Esophagus muscularis mucosa (tissue), 4 donors: ENCODE results near the gene GNAZ. TPM values are rescaled to one million over a fixed set of nuclear protein-coding genes. Genes with fewer than 3 reads are reported as not detected.

Source experiments
- DNase-seq: peaks from one replicate; pipeline ENCODE4 v3.0.0-alpha.2; 2017; ENCODE audit errors: extremely low spot score
- H3K27ac ChIP-seq, 4 donors: fragments of 200-600 bp; sonication (generic); replicated peaks in 1 of 4; 1 replicate in 3 of 4; 2 replicates in 1 of 4; pipeline ENCODE4 v1.5.1; 2016 to 2019; ENCODE audit warnings: mild to moderate bottlenecking in 1 of 4
- H3K27me3 ChIP-seq, 4 donors: fragments of 200-600 bp; sonication (generic); one replicate each; pipeline versions ENCODE4 v1.5.1 to v1.6.0; 2016 to 2019
- H3K36me3 ChIP-seq, 4 donors: fragments of 200-600 bp; sonication (generic); one replicate each; pipeline ENCODE4 v1.5.1; 2016 to 2019
- H3K4me1 ChIP-seq, 4 donors: fragments of 200-600 bp; sonication (generic); one replicate each; pipeline ENCODE4 v1.5.1; 2016 to 2019
- H3K4me3 ChIP-seq, 4 donors: fragments of 200-600 bp; sonication (generic); 1 replicate in 2 of 4; 2 replicates in 2 of 4; pipeline ENCODE4 v1.5.1; 2016 to 2019; ENCODE audit warnings: mild to moderate bottlenecking in 4 of 4, moderate library complexity in 1 of 4
- H3K9me3 ChIP-seq, 4 donors: fragments of 200-600 bp; sonication (generic); 1 replicate in 3 of 4; 2 replicates in 1 of 4; pipeline ENCODE4 v1.5.1; 2016 to 2019
- CTCF ChIP-seq, 3 experiments: fragments of 200-600 bp in 2 of 3; fragments of 450-650 bp in 1 of 3; sonication (generic) in 2 of 3; IDR thresholded peaks; one replicate each; pipeline ENCODE4 v1.5.1; 2017 to 2019; ENCODE audit warnings: antibody characterized with exemption in 3 of 3, mild to moderate bottlenecking in 2 of 3, moderate library complexity in 1 of 3
- EP300 ChIP-seq: sonication (generic); formaldehyde crosslinking; IDR thresholded peaks from one replicate; pipeline ENCODE4 v1.6.1; 2017; ENCODE audit warnings: antibody characterized with exemption
- POLR2A ChIP-seq: fragments of 450-650 bp; IDR thresholded peaks from one replicate; pipeline ENCODE4 v1.6.1; 2017; ENCODE audit warnings: antibody characterized with exemption, moderate library complexity, mild to moderate bottlenecking, low read depth
- POLR2AphosphoS5 ChIP-seq, 2 donors: sonication (generic); formaldehyde crosslinking; IDR thresholded peaks; one replicate each; pipeline ENCODE4 v1.6.1; 2017; ENCODE audit warnings: antibody characterized with exemption in 2 of 2
- WGBS: methylation state at CpG from one replicate; pipeline ENCODE4 v1.1.5; 2018; 5-methylcytosine and 5-hydroxymethylcytosine counted together
- intact Hi-C: fragments of 100-400 bp; cut with DNase I; formaldehyde crosslinking; loops from one replicate; pipeline ENCODE4 v1.15.1; 2023
- total RNA-seq, 4 donors: library from RNA; depleted of rRNA; stranded (reverse); fragments of >200 nt; gene quantifications; one replicate each; pipeline versions ENCODE4 v1.1.0 to v1.2.1, GENCODE V29; 2016

Gene GNAZ
- total RNA-seq, 4 donors from 2014 or later: 51.7 to 79.5 (median 64.6) TPM

GRCh38 chr22:23137468-23137867 is 67.1 kb downstream of the GNAZ start:
- H3K27me3 ChIP-seq: no peaks in the 10 kb centered on the region
- H3K9me3 ChIP-seq: no peaks in the 10 kb centered on the region
- H3K4me1 ChIP-seq: peaks cover 9 to 17% (median 12%) of the 10 kb centered on the region in 4 donors
- H3K27ac ChIP-seq: no peak overlapping the region
- no peak overlapping the region for H3K4me3 ChIP-seq
- no peaks in the 10 kb centered on the region for H3K36me3 ChIP-seq
- intact Hi-C loops: no loop called here
- TF ChIP-seq EP300 (no peak), CTCF (IDR thresholded peaks at IDR 0.05) (no peak), POLR2AphosphoS5 (IDR thresholded peaks at IDR 0.05) (no peak), POLR2A (no peak)
- WGBS: 62% methylated on average over 3 of the region's 3 CpGs
- no peak for DNase-seq

- no peaks in the 10 kb centered on the region for H3K36me3 ChIP-seq
- H3K27ac ChIP-seq: no peak overlapping the region
- DNase-seq: no peak
- H3K9me3 ChIP-seq: no peaks in the 10 kb centered on the region
- TF ChIP-seq POLR2AphosphoS5 (IDR thresholded peaks at IDR 0.05) (no peak), CTCF (IDR thresholded peaks at IDR 0.05) (no peak), EP300 (no peak), POLR2A (no peak)
- WGBS: 66% methylated on average over 5 of the region's 5 CpGs
- intact Hi-C loops: no loop called here
- no peak overlapping the region for H3K4me3 ChIP-seq
- no peaks in the 10 kb centered on the region for H3K27me3 ChIP-seq
- H3K4me1 ChIP-seq: peaks cover 12 to 19% (median 15%) of the 10 kb centered on the region in 4 donors
These were observed 67.7 kb downstream of the GNAZ start for GRCh38 chr22:23137905-23138561.

GRCh38 chr22:23138584-23139435 is 68.5 kb downstream of the GNAZ start:
- Histone ChIP-seq H3K9me3 (no peaks in the 10 kb centered on the region), H3K4me1 (peaks cover 12 to 19% (median 15%) of the 10 kb centered on the region in 4 donors), H3K4me3 (no peak overlapping the region), H3K27me3 (no peaks in the 10 kb centered on the region), H3K27ac (no peak overlapping the region), H3K36me3 (no peaks in the 10 kb centered on the region)
- intact Hi-C loops: no loop called here
- TF ChIP-seq POLR2AphosphoS5 (IDR thresholded peaks at IDR 0.05): no peak
- no peak for TF ChIP-seq EP300
- TF ChIP-seq CTCF (IDR thresholded peaks at IDR 0.05): no peak
- TF ChIP-seq POLR2A: no peak
- WGBS: 94% methylated on average over 12 of the region's 12 CpGs
- no peak for DNase-seq

GRCh38 chr22:23140385-23140784 is 70.1 kb downstream of the GNAZ start:
- TF ChIP-seq POLR2A: no peak
- no peak for TF ChIP-seq POLR2AphosphoS5 (IDR thresholded peaks at IDR 0.05)
- TF ChIP-seq CTCF (IDR thresholded peaks at IDR 0.05): no peak
- no peak for TF ChIP-seq EP300
- Histone ChIP-seq H3K4me1 (peaks cover 21 to 31% (median 27%) of the 10 kb centered on the region in 4 donors), H3K27ac (no peak overlapping the region), H3K9me3 (no peaks in the 10 kb centered on the region), H3K27me3 (no peaks in the 10 kb centered on the region), H3K4me3 (no peak overlapping the region), H3K36me3 (no peaks in the 10 kb centered on the region)
- intact Hi-C loops: no loop called here
- no peak for DNase-seq
